Omental fat pad (tissue), 4 donors: ENCODE data around the gene KRCC1. TPM values are rescaled to one million over a fixed set of nuclear protein-coding genes. Genes with fewer than 3 reads are reported as not detected.

ENCODE experiments used
- ATAC-seq: fragments of 150-250 bp; one replicate; pipeline ENCODE4 v1.9.1; 2016; ENCODE audit warnings: mild to moderate bottlenecking, moderate library complexity; ENCODE audit not compliant: low FRiP score
- DNase-seq: peaks from one replicate; pipeline ENCODE4 v3.0.0-alpha.2; 2019; ENCODE audit warnings: low spot score
- total RNA-seq, 4 donors: library from RNA; depleted of rRNA; stranded (reverse); fragments of >200 nt; gene quantifications; one replicate each; pipeline ENCODE4 v1.1.0, GENCODE V29; 2016
- TF ChIP-seq, protein P1 (sequence below), 3 donors: fragments of 450-650 bp; IDR thresholded peaks; one replicate each; pipeline ENCODE4 v1.5.1; 2016 to 2017; ENCODE audit warnings: antibody characterized with exemption in 3 of 3, mild to moderate bottlenecking in 3 of 3, moderate library complexity in 2 of 3

Gene KRCC1
- total RNA-seq, 4 donors from 2014 or later: 12.2 to 37.8 (median 26.1) TPM

- TF ChIP-seq, protein P1, sequence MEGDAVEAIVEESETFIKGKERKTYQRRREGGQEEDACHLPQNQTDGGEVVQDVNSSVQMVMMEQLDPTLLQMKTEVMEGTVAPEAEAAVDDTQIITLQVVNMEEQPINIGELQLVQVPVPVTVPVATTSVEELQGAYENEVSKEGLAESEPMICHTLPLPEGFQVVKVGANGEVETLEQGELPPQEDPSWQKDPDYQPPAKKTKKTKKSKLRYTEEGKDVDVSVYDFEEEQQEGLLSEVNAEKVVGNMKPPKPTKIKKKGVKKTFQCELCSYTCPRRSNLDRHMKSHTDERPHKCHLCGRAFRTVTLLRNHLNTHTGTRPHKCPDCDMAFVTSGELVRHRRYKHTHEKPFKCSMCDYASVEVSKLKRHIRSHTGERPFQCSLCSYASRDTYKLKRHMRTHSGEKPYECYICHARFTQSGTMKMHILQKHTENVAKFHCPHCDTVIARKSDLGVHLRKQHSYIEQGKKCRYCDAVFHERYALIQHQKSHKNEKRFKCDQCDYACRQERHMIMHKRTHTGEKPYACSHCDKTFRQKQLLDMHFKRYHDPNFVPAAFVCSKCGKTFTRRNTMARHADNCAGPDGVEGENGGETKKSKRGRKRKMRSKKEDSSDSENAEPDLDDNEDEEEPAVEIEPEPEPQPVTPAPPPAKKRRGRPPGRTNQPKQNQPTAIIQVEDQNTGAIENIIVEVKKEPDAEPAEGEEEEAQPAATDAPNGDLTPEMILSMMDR (IDR thresholded peaks at IDR 0.05): no peak
- DNase-seq (no peak), ATAC-seq (no peak)
Measured at GRCh38 chr2:88096708-88097107, 41.1 kb upstream of the KRCC1 start.

DNA sequence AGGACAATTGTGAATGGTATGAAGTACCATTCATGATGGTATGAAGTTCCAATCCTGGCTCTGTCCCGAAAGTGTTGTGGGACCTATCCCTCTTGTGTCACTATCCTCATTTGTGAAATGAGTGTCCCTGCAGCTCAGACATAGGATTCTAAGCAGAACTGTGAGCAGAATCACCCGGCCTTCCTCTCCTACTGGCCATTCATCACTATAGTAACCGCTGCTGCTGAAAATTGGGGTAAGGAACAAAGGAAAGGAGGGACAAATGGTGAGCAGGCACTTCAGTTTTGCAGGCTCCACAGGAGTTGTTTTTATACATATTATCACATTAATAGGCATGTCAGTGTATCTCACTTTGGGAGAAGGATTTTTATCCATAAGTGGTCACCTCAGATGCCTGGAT is 39.4 kb upstream of the KRCC1 start:
- DNase-seq: no peak
- ATAC-seq: no peak

DNA sequence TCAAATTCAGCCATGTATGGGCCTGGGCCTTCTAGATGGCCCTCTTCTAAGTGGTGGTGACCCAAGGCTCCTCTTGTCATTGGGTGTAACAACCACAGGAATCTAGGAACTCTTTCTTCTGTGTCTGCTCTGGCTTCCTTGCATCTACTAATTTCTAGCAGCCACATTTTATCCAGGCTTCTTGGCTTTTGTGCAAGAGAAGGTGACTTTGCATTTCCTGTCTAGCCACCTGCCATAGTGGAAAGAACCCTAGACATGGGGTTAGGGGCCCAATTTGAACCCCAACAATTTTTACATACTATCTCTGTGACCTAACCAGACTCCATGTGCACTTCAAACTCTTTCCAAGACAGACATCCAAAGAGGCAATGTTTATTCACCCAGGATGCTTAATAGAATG is 37.2 kb upstream of the KRCC1 start:
- TF ChIP-seq, protein P1 (IDR thresholded peaks at IDR 0.05): no peak
- no peak for DNase-seq
- ATAC-seq: no peak

More for the DNA sequence above, 39.4 kb upstream of the KRCC1 start:
- TF ChIP-seq, protein P1 (IDR thresholded peaks at IDR 0.05): no peak

- TF ChIP-seq, protein P1 (IDR thresholded peaks at IDR 0.05): no peak
- no peak for DNase-seq
- ATAC-seq: no peak
Measured at GRCh38 chr2:88091943-88092342, 36.4 kb upstream of the KRCC1 start.

DNA sequence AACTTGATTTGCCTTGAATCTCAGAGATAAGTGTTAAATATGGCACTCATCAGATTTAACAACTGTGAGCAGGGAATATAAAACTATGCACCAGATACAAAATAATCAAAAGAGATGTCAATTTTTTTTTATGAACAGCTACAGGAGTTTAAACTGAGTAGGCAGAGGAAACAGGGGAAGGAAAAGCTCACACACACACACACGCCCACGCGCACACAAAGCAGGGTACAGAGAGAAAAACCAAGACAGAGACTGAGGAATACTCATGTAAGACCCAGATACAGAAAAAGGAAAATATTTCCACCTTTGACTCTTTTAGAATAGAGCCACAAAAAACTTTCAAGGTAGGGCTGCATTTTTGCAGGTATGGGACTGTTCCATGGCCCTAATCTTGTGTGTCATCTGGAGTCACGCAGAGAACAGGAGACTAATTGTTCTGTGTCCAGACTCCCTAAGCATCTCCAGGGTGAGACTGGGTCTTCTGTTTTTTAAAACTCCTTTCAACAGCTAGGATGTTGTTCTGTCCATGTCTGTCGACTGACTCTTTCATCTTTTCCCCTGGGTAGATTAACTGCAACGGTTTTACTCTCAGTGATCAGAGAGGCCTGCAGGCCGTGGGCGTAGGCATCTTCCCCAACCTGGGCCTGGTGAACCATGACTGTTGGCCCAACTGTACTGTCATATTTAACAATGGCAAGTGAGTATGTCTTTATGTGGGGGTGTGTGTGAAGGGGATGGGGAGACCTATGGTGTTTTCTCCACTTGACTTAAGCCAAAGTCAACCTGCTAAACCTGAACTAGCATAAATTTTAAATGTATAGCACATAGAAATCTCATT is 35.1 kb upstream of the KRCC1 start:
- DNase-seq (no peak), ATAC-seq (no peak)
- TF ChIP-seq, protein P1 (IDR thresholded peaks at IDR 0.05): no peak

DNA sequence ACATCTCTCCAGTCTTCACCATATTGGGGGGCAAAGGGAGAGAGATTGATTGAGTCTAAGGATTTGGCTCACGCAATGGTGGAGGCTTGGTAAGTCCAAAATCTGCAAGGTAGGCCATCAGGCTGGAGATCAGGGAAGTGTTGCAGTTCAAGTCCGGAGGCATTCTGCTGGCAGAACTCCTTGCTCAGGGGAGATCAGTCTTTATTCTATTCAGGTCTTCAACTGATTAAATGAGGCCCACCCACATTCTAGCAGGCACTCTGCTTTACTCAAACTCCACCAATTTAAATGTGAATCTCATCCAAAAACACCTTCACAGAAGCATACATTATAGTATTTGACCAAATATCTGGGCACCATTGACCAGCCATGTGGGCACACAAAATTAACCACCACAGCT is 33.4 kb upstream of the KRCC1 start:
- ATAC-seq (no peak), DNase-seq (no peak)
- TF ChIP-seq, protein P1 (IDR thresholded peaks at IDR 0.05): no peak

DNA sequence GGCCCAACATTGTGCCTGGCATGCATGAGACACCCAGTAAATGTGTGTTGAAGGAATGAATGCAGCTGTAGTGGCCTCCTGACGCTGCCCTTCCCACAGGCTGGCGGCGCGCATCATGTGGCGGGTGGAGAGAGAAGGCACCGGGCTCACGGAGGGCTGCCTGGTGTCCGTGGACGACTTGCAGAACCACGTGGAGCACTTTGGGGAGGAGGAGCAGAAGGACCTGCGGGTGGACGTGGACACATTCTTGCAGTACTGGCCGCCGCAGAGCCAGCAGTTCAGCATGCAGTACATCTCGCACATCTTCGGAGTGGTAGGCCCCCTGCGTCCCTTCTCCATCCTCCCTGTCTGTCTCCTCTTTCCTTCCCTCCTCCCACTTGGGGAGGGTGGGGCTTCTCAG is 32.2 kb upstream of the KRCC1 start:
- DNase-seq (no peak), ATAC-seq (no peak)
- TF ChIP-seq, protein P1 (IDR thresholded peaks at IDR 0.05): no peak
